ENCODE data around the gene LRRC1.
"Not testable (repeated sequence)": the region's sequence is repeated elsewhere in the genome, so short reads cannot be mapped to it uniquely, and the experiment has no call there.

Gene LRRC1

DNA sequence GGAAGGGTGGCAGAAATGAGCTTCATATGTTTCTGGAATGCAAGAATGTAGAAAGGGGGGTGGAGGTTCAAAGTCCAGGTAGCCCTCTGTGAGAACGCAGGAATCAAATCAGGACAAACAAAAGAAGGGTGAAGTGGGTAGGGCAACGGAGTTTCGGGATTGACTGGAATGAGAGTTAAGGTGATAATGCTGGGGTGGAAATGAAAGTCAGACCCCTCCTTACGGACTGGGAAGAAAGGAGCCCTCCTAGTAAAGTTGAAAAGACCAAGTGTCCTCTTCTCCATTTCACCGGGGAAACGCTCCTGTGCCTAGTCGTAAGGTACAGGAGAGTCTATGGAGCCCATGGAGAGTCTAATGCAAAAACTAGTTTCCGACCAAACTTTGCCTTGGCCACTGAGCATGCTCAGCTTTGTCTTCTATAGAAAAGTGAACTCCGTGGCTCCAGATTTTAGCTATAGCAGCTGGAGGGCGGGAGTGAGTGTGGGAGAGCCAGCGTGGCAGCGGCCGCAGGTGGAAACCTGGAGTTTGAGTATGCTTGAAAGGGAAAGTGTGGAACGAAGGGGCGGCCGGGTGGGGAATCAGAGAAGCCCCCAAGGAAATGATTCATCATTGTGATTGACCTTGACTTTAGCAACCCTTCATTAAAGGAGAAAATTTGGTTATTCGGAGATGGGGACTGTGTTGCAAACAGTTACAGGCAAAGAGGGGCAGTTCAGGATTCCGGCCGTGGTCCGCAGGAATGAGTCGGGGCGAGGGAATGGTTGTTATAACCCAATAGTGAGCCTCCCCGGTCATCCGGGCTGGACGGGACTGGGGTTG is 1.3 kb upstream of the LRRC1 start:
- peak; percentile 38 for DNase-seq

DNA sequence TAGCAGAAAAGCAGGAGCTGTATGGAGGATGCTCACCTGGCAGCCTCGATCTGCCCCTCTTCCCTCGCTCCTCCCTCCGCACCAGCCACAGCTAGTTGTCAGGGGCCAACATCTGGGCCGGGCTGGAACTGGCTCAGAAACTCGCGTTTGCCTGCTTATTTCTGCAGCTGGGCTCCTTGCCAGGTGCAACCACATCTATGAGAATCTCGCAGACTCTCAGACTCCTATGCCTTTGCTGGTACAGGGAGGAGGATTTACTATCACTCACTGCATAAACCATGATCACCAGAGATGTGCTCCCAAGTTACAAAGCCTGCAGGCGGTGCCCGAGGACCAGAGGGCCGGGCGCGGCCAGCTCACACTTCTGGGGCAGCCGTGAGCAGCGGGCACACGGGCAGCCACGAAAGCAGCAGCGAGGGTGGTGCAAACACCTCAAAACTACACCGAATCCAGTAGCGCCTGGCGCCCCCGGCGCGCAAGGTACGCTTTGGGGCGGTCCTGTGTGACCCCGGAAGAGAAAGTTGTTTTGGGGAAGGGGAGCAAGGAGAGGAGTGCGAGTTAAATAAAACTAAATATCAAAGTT is 577 bp upstream of the LRRC1 start:
- peak; percentile 55 for DNase-seq

DNA sequence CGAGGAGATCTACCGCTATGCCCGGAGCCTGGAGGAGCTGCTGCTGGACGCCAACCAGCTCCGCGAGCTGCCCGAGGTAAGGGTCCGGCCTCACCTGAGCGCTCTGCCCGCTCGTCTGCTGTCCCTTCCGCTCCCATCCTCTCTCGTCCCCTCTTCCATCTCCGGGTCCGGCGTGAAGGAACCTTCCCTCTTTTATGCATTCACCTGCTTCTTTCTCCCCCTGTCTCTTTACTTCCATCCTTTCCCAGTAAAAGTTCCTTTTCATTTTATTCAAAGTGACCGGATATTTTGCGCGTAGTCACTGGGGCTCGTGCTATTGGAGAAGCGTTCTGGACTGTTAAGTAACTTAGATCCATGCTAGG is 516 bp downstream of the LRRC1 start:
- no peak for DNase-seq

DNA sequence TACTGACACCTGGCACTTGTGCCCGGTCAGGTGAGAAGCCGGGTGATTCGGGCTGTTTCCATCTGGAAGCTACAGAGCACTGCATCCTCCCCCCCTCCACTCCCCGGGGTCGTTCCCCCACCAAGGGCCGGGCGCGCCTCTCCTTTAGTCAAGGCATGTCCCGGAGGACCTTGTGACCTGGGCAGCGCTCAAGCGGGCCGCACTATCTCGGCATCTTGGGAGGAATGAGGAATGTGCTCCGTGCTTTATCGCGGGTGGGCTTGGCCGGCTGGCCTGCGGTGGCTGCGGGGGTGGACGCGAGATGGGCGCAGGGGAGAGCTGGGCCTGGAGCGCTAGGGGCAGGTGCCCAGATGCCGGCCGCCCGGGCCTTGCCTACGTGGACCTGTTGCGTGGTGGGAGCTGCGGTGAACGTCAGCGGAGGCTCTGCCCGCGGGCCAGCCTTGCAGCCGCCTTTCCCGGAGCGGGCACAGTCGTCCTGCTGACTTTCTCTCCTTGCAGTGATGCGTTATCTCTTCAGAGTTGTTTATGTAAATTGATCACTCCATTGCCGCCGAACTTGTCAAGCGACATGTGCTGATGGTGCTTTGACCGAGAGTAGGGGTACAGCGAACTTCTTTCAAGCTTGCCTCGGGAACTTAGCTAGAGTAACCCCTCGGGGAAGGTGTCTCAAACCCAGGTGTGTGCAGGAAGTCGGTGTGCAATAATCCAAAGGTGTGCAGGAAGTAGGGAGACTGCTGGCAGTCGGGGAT is 1.1 kb downstream of the LRRC1 start:
- no peak for DNase-seq

DNA sequence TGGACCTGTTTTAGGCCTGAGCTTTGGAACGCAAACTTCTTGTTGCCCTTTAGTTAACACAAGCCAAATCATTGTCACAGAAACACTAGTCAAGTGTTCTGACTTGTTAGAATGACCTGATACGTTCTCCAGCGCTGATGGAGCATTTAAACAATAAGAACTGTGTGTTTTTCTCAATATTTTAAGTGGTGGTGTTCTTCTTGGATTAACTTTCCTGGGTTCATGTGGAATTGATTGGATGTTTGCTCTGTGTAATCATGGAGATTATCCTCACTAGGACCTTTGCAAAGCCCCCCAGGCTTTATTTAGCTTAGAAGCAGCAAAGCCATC is 1.6 kb downstream of the LRRC1 start:
- no peak for DNase-seq

DNA sequence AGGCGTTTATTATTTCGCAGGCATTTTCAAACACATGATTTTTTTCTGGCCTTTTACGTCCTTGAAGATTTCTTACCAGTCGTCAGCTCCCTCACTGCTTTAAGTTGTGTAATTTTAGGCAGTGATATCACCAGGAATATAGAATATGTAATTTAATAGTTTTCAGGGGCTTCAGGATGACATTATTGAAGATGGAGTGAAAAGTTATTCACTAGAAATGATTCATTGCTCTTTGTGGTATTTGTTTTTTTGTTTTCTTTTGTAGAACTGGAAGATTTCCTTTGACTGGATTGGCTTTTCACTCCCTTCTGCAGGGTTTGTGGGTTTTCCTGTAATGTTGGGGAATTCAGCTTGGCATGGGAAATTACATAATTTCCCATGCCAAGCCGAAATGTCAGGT is 2.0 kb downstream of the LRRC1 start:
- DNase-seq: no peak

DNA sequence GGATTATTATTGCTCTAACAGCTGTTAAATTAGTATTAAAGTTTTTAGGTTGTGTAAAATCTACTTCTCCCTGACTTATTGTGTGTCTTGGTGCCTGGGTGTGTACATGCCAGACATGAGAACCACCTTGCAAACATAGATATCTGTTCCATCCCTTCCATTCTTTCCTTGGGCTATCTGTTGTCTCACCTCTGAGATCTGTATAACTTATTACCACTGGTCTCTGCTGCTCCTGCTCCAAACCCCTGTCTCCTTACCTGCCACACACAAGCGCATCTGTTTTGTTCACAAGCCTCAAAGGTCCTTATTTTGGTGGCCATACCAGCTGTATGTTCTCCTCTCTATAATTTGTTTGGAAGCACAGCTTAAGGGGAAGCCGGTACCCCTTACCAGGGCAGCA is 2.5 kb downstream of the LRRC1 start:
- no peak for DNase-seq

DNA sequence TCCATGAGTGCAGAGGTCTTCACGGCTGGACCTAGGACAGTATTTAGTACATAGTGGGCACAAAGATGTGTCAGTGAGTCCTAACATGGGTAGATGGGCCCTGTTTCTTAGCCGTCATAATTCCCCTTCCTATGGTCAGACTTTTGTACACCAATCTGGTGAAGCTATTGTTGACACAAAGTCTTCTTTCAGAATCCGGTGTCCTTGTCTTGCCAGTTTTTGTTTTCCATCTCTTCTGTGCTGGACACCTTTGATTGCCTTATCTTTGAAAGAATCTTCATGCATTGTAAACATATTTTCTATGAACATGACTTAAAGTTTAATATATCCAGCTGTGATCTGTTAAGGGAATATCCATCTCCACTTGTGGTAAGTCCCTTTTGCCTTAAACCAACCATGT is 4.5 kb downstream of the LRRC1 start:
- no peak for DNase-seq

DNA sequence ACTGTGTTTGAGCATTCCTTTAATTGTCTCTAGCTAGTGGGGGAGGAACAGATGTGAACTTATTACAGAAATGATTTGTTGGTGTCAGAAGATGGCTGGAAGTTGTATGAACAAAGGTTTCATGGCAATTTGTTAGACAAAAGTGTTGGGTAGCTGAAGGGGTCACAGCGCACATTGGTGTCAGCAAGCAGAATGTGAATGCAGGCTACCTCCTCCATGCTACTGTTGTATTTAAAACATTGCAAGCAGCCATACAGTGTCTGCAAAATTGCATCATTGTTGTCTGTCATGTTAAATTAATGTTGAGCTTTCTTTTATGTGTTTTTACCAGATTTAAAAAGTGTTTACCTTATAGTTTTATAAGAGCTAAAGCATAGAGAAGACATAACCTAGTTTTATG is 6.2 kb downstream of the LRRC1 start:
- no peak for DNase-seq

DNA sequence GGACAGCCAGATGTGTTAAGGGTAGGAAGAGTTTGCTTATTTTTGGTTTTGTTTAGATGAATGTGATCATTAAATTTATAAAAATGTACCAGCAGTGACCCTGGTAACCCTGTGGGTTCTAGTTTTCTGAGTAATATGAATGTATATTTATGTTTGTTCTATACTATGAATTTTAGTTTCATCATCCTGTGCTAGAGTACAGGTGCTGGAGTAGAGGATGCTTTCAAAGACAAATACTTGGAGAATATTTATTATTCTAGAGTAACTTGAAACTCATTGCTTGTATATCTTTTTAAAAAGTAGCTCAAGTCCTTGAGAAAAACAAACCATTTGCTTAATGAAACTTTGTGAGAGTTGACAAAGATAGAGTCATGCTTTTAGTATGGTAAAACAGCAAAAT is 7.8 kb downstream of the LRRC1 start:
- no peak for DNase-seq

DNA sequence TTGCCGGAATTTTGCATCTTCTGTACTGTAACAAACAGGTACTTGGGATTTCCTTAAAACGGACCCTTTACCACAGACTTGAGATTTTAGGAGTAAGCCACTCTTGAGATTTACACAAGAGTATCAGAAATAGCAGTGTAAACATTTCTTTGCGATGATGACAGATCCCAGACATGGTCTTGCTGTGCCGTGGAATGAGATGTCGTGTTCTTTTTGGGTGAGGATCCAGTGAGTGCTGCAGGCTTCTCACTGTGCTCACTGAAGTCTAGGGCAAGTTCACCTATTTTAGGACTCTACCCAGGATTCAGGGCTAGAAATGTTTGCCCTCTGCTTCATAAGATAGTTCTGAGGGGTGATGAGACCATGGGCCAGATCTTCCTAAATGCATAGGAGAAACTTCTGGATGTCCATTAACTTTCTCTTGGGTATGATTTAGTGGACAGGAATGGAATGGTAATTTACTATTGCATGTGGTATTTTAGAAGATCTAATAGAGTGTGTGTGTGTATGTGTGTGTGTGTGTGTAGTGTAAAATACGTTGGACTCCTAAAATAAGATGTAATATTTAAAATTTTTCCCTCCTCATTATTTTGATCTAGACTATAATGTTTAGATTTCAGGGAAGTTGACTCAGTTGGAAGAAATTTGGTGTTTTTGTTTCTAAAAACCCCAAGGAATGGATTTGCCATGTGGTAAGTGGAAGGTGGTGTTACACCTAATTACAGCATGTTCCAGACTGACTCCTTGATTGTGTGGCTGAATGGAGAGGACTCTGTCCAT is 8.5 kb downstream of the LRRC1 start:
- no peak for DNase-seq

DNA sequence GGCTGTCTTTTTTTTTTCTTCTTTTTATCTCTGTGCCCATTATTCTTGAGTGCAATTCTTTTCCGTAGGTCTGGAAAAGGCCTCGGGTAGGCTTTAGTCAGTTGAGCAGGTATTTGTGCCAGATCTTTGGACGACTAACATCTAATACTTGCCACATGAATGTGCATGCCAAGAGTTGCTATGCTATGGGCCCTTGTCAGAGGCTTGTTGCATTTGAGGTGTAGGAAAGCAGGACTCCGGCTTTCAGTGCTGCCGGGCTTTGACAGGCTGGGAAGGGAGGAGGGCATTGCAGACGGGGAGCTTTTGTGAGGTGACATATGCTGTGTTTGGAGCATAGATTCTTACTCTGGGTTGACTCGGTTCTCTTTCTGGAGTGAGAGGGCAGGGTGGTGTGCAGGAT is 10.2 kb downstream of the LRRC1 start:
- no peak for DNase-seq

DNA sequence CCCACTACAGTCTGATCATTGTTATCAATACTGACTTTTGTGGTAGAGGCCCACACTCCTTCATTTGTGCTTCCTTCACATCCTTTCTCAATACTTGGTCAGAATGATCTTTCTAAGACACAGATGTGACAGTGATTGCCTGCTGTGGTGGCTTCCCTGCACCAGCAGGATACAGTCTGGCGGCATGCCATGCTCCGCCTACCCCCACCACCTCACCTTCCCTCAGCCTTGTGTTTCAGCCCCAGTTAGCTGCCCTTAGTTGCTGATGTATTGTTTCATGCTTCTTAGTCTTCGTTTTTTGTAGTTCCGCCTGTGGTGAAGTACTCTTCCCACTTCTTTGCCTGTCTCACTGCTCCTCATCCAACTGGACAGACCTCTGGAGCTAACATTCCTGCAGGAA is 10.9 kb downstream of the LRRC1 start:
- no peak for DNase-seq

DNA sequence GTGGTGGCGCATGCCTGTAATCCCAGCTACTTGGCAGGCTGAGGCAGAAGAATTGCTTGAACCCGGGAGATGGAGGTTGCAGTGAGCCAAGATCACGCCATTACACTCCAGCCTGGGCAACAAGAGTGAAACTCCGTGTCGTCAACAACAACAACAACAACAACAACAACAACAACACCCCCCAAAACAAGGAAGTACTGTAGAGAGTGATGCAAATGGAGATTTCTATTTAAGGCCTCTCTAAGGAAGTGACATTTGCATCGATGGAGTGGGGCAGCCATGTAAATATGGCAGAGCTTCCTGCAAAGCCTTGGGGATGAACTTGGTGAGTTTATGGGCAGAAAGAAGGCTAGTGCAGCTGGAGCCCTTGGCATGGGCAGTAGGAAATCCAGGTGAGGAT is 12.8 kb downstream of the LRRC1 start:
- DNase-seq: not testable (repeated sequence)

DNA sequence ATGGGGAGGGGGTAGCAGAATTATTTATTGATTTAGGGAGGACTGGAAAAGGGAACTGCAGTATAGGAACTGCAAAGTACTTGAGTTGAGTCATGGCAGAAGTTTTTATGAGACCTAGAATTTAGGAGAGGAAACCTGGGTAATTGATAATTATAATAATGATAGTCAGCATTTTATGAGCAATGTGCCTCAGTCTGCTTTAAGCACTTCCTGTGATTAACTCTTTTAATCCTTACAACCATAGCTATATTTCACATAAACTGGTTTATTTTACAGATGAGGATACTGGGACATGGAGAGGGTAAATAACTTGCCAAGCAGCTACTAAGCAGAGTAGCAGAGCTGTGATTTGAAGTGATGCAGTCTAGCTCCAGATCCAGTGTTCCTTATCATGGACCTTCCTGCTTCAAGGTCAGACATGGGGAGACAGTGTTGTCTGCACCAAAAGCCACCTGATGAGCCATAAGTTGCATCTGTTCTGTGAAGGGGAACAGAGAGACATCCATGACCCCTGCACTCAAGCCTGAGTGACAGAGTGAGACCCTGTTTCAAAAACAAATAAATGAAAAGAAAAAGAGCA is 13.6 kb downstream of the LRRC1 start:
- DNase-seq: no peak

DNA sequence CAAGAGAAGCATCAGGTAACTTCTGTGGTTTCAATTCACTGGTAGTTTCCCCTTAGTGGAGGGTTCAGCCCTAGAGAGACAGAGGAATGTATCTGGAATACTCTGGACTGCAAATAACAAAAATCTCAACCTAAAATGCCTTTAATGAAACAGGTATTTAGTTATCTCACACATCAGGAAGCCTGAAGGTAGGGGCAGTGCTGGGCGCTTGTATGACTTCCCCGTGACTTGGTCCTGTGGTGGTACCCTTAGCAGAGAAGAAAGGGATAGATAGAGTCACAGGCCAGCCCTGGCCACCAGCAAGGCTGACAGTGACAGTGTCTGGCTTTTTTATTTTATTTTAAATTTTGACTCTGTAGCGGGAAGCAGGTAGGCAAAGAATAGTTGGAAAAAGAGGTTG is 14.9 kb downstream of the LRRC1 start:
- no peak for DNase-seq

DNA sequence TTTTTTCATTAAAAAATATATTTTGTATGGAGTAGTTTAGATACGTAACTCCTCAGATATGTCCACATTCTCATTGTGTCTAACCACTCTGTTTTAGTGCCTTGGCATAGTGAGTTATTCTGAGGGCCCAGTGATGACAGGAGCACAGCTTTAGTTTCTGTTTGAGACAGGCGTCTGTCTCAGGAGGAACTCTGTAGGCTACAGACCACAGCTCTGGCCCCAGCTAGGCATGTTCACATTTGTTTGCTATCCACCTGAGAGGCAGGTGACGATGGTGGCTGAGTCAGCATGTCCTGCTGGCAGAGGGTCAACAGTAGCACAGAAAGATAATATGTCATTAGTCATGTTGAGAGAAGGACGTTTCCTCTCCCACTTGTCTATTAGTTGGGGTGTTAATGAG is 16.3 kb downstream of the LRRC1 start:
- DNase-seq: peak; percentile 23

DNA sequence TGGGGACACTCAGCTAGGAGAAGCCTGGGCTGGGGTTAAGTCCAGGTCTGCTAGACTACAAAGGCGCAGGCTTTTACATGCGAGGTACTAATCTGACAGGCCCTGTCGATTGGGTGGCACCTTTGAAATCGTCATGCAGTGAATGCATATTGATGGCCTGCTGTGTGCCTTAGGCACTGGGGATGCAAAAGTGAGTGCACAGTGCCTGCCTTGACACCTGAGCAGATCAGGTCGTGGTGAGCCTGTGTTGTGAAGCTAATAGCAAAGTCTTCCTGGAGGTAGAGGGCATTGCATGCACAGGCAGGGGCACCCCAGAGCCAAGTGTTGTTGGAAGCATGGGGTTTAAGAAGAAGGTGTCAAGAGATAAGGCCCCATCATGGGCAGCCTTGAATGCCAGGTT is 16.9 kb downstream of the LRRC1 start:
- DNase-seq: no peak

DNA sequence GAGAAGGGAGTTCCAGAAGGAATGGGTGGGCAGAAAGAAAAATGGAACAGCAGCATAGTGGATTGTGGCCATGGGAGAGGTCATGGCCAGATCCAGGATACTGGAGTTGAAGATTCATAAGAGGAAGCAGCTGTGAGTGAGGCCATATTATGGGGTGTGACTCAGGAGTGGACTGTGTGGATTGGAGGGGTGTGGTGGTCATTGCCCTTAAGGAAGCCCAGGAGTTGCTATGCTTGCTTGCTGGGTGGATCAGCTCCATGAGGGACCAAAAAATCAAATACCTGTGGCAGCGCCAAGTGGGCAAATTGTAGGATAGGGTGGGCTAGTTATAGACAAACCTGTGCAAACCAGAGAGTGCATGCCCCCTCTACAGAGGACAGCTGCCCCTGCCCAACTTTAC is 18.3 kb downstream of the LRRC1 start:
- DNase-seq: no peak

DNA sequence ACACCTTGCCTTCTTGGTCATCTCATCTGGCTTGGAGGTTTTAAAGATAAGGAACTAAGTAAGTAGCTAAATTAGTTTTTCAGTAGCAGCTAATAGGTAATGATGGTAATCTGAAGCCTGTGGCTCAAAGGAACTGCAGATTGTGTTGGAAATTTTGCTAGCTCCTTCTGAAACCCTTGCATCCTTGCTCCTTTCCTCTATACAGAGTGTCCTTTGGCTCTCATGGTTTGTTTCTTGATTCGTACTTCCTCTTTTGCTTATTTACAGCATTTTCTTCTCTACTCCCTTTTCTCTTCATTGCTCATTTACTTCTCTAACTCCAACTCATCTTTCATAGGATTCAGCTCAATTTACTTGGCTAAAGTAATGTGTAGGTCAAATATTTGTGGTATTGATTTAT is 19.0 kb downstream of the LRRC1 start:
- no peak for DNase-seq

DNA sequence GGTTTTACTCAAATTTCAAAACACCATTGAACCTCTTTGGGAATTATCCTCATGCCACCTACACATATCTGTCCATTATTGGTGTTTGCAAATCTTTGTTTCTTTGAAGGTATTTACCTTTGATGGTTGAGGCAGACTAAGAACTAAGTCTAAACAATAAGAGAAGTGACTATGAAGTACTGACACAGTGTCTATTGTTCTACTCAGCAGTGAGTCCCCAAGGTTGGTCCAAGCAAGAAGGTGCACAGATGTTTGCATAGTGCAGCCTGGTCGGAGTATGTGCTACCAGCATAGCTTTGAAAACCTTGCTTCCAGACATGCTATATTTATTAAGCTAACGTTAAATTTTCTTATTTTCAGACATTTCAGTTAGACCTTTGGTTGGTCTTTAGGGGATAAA is 19.5 kb downstream of the LRRC1 start:
- no peak for DNase-seq

DNA sequence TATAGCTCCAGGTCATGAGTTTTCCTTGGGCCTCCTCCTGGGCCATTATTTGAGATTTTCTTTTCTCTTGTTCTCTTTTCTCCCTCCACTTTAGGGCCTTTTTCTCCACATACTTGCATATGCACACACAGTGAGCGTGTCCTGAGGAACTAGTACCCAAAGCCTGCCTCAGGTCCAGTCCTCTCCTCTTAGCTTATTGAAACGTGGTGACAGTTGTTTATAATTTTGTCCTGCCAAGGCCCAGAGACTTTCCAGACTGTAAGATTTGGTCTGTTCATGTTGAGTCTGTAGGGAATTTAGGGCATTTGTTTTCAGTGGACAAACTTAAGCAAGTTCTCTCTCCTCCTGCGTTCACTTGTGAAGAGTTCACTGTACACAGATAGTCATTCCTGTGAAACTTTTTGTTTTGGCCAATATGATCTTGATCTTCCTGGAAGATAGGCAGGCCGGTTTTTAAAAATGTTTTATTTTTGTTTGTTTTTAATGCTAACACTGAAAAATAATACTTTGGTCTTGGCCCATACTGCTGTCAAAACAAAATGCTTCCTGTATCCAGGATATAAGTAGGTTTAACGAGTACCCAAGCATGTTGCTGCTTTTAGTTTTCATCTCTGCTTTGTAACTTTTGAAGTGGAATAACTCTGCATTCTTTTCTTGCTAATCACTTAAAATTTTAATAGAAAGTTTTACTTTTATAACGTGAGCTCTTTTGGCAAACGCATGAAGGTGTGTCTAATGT is 20.7 kb downstream of the LRRC1 start:
- no peak for DNase-seq

Data from activated CD4-positive, alpha-beta T cell treated with anti-CD3 and anti-CD28 coated beads, Interleukin-10, Interleukin-2, amounts not matched to agents 100 ng/mL and 50 ng/mL, durations not matched to agents 16 hours and 8 hours (primary cell).